Brain microvascular endothelial cell (primary cell): ENCODE results near the gene CFAP210.
A peak's percentile ranks its signal among the peaks of the same experiment; 100 is the strongest.
"Not testable (repeated sequence)": the region's sequence is repeated elsewhere in the genome, so short reads cannot be mapped to it uniquely, and the experiment has no call there.

Experiments
- DNase-seq: peaks from one replicate; pipeline ENCODE4 v3.0.0-alpha.2; 2020
- H3K27ac ChIP-seq: fragments of 250-450 bp; sonication (Bioruptor Pico); 2 replicates; pipeline ENCODE4 v1.5.1; 2020; ENCODE audit warnings: mild to moderate bottlenecking, moderate library complexity
- H3K27me3 ChIP-seq: fragments of 250-450 bp; sonication (Bioruptor Pico); replicated peaks from 2 replicates; pipeline ENCODE4 v1.5.1; 2020; ENCODE audit warnings: mild to moderate bottlenecking
- H3K36me3 ChIP-seq: fragments of 250-450 bp; sonication (Bioruptor Pico); replicated peaks from 2 replicates; pipeline ENCODE4 v1.5.1; 2020; ENCODE audit warnings: mild to moderate bottlenecking
- H3K4me3 ChIP-seq: 2 replicates; pipeline ENCODE4 v1.5.1; 2011; ENCODE audit warnings: low read depth, mild to moderate bottlenecking, control low read depth, low read length, moderate library complexity
- CTCF ChIP-seq: IDR thresholded peaks from 2 replicates; pipeline ENCODE4 v1.5.1; 2011; ENCODE audit warnings: low read depth, mild to moderate bottlenecking, moderate library complexity, low read length, control low read depth, inconsistent platforms; ENCODE audit errors: missing control alignments
- in situ Hi-C: cut with HindIII; loops from 2 replicates; pipeline ENCODE4 v1.10.0; 2017; ENCODE audit warnings: low sequenced_read_pairs, low pct_ligation_motif_present

Gene CFAP210

DNA sequence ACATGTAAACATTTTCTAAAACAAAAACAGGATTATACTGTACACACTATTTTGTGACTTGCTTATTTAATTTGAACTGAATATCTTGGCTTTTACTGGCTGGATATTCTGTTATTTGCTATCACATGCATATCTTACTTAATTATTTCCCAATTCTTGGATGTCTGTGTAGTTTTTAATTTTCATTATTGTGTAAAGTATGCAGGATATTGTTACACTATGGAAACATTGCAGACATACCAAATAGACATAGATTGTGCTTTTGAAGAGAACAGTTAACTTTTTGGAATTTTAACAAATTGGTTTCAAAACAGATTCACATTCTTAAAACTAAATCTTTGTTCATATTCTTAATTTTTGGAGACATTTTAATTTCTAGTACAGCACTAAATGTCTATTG lies 2.2 kb upstream of the CFAP210 start:
- no peak for TF ChIP-seq CTCF
- no peak for DNase-seq
- in situ Hi-C loops, result no loop called here
- H3K27me3 ChIP-seq, result no peaks in the 10 kb centered on the region
- H3K27ac ChIP-seq, result no peak overlapping the region
- H3K4me3 ChIP-seq, result no peak overlapping the region
- no peaks in the 10 kb centered on the region for H3K36me3 ChIP-seq

DNA sequence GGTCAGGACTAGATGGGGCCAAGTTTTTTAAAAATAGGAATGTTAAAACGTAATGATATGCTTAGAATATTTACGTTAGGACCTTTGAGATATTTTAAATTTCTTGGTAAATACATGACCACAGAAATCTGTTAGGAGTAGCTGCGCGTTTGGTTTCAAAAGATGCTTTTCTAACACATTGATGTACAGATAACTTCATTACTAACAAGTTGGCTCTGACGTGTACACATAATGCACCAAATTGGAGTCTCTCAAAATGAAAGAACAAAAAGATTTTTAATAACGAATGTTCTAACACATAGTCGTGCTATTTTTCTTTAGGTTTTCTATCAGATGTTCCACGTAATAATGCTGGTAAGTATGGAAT lies 672 bp upstream of the CFAP210 start:
- Histone ChIP-seq H3K36me3 (no peaks in the 10 kb centered on the region), H3K27ac (peak overlapping the region; percentile 76), H3K4me3 (peak overlapping the region; percentile 80), H3K27me3 (no peaks in the 10 kb centered on the region)
- no peak for DNase-seq
- in situ Hi-C loops, result no loop called here
- TF ChIP-seq CTCF, result no peak

GRCh38 chr2:169693360-169693759 lies 845 bp downstream of the CFAP210 start:
- peak; percentile 26 for TF ChIP-seq CTCF
- H3K36me3 ChIP-seq, result no peaks in the 10 kb centered on the region
- no peak overlapping the region for H3K27ac ChIP-seq
- no peak for DNase-seq
- no peak overlapping the region for H3K4me3 ChIP-seq
- in situ Hi-C loops, result no loop called here
- no peaks in the 10 kb centered on the region for H3K27me3 ChIP-seq

DNA sequence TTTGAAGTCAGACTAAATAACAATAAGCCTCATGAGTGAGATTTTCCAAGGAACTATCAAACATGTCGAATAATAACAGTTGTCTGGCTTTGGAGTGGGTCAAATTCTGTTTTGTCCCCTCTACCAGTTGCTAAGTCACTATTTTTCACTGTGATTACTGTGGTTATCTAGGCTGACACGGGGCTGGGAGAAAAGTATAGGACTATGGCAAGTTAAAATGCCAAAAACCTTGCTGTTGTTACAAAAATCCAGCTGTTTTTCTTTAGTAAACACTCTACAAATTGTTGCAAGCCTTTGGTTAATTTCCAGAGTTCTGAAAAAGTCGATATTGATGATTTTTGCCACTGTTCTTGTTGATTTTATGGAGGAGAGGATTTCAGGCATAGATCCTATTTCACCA lies 1.5 kb downstream of the CFAP210 start:
- Histone ChIP-seq H3K27ac (no peak overlapping the region), H3K27me3 (no peaks in the 10 kb centered on the region), H3K36me3 (no peaks in the 10 kb centered on the region), H3K4me3 (no peak overlapping the region)
- TF ChIP-seq CTCF, result no peak
- no peak for DNase-seq
- in situ Hi-C loops, result no loop called here

GRCh38 chr2:169690958-169691357 lies 3.2 kb downstream of the CFAP210 start:
- no peak for DNase-seq
- Histone ChIP-seq H3K4me3 (no peak overlapping the region), H3K27me3 (no peaks in the 10 kb centered on the region), H3K36me3 (no peaks in the 10 kb centered on the region), H3K27ac (no peak overlapping the region)
- in situ Hi-C loops, result no loop called here
- no peak for TF ChIP-seq CTCF

- H3K27me3 ChIP-seq, H3K4me3 ChIP-seq, H3K27ac ChIP-seq, DNase-seq, in situ Hi-C loops, H3K36me3 ChIP-seq: not testable (repeated sequence)
Observed at GRCh38 chr2:169687943-169688342, 6.3 kb downstream of the CFAP210 start.

DNA sequence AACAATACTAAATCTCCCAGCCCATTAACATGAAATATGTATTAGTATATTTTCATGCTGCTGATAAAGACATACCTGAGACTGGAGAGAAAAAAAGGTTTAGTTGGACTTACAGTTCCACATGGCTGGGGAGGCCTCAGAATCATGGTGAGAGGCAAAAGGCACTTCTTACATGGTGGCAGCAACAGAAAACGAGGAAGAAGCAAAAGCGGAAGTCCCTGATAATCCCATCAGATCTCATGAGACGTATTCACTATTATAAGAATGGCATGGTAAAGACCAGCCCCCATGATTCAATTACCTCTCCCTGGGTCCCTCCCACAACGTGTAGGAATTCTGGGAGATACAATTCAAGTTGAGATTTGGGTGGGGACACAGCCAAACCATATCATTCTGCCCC lies 7.4 kb downstream of the CFAP210 start:
- H3K36me3 ChIP-seq, H3K27me3 ChIP-seq, DNase-seq, H3K27ac ChIP-seq, in situ Hi-C loops, H3K4me3 ChIP-seq: not testable (repeated sequence)

GRCh38 chr2:169684712-169685111 lies 9.5 kb downstream of the CFAP210 start:
- in situ Hi-C loops, result not testable (repeated sequence)

More at GRCh38 chr2:169684712-169685111, 9.5 kb downstream of the CFAP210 start:
- H3K27me3 ChIP-seq, H3K36me3 ChIP-seq, DNase-seq, H3K4me3 ChIP-seq, H3K27ac ChIP-seq: not testable (repeated sequence)
